Prostate gland (tissue), 2 donors: Measurements from ENCODE around the gene TLX1. TPM values are rescaled to one million over a fixed set of nuclear protein-coding genes. Genes with fewer than 3 reads are reported as not detected.
A peak's percentile ranks its signal among the peaks of the same experiment; 100 is the strongest.

Source experiments
- DNase-seq: peaks from one replicate; pipeline ENCODE4 v3.0.0-alpha.2; 2019; ENCODE audit warnings: low spot score
- H3K27ac ChIP-seq, 2 donors: fragments of 200-600 bp; sonication (generic); 2 replicates each; pipeline ENCODE4 v1.5.1; 2017 to 2019
- H3K27me3 ChIP-seq: fragments of 200-600 bp; sonication (generic); replicated peaks from 2 replicates; pipeline ENCODE4 v1.5.1; 2019; ENCODE audit not compliant: insufficient read depth
- H3K36me3 ChIP-seq, 2 donors: fragments of 200-600 bp; sonication (generic); 1 replicate in 1 of 2; 2 replicates in 1 of 2; pipeline versions ENCODE4 v1.5.1 to v1.8.1; 2017 to 2019
- H3K4me1 ChIP-seq: fragments of 200-600 bp; sonication (generic); replicated peaks from 2 replicates; pipeline ENCODE4 v1.5.1; 2019
- H3K4me3 ChIP-seq, 2 donors: fragments of 200-600 bp; sonication (generic); 2 replicates each; pipeline ENCODE4 v1.5.1; 2017 to 2019
- H3K9me3 ChIP-seq: fragments of 200-600 bp; sonication (generic); 2 replicates; pipeline ENCODE4 v1.5.1; 2017
- CTCF ChIP-seq, 4 experiments: fragments of 200-600 bp in 2 of 4; fragments of 450-650 bp in 2 of 4; sonication (generic) in 2 of 4; IDR thresholded peaks; 1 replicate in 3 of 4; 2 replicates in 1 of 4; pipeline ENCODE4 v1.5.1; 2016 to 2019; ENCODE audit warnings: antibody characterized with exemption in 4 of 4, mild to moderate bottlenecking in 2 of 4, moderate library complexity in 2 of 4
- POLR2A ChIP-seq: fragments of 450-650 bp; IDR thresholded peaks from one replicate; pipeline ENCODE4 v1.6.1; 2016; ENCODE audit warnings: antibody characterized with exemption, mild to moderate bottlenecking
- POLR2AphosphoS5 ChIP-seq: sonication (generic); formaldehyde crosslinking; IDR thresholded peaks from one replicate; pipeline ENCODE4 v1.6.1; 2017; ENCODE audit warnings: antibody characterized with exemption
- WGBS: methylation state at CpG from one replicate; pipeline ENCODE4 v1.1.5; 2018; 5-methylcytosine and 5-hydroxymethylcytosine counted together
- intact Hi-C: fragments of 100-400 bp; cut with DNase I; formaldehyde crosslinking; loops from one replicate; pipeline ENCODE4 v1.14.2; 2022
- total RNA-seq, 2 donors: library from RNA; depleted of rRNA; stranded (reverse); fragments of >200 nt; gene quantifications; one replicate each; pipeline ENCODE4 v1.1.0, GENCODE V29; 2016

The TLX1 gene
- under 1 TPM; 0.05 to 0.34 TPM for total RNA-seq

GRCh38 chr10:101130984-101131961, at the start of gene TLX1:
Gene TLX1, plus strand, starts transcription at chr10:101131300. Its CDS starts 242 bp downstream, at chr10:101131542.
- intact Hi-C loops: no loop called here
- TF ChIP-seq POLR2A: no peak
- no peak for TF ChIP-seq POLR2AphosphoS5
- no peak for TF ChIP-seq CTCF (IDR thresholded peaks at IDR 0.05)
- H3K4me3 ChIP-seq: peak within 1 kb of the TSS in 1 of 2 donors; percentile 17
- peaks cover 69% of the 10 kb centered on the region for H3K27me3 ChIP-seq
- H3K4me1 ChIP-seq: peaks cover 10% of the 10 kb centered on the region
- 4% methylated on average over 26 of the region's 83 CpGs for WGBS
- no peaks in the 10 kb centered on the region for H3K9me3 ChIP-seq
- H3K27ac ChIP-seq: no peak within 1 kb of the TSS
- DNase-seq: no peak
- H3K36me3 ChIP-seq: no peaks in the 10 kb centered on the region

GRCh38 chr10:101085846-101086245, 45.3 kb upstream of the TLX1 start:
- TF ChIP-seq POLR2AphosphoS5: no peak
- no peak for TF ChIP-seq POLR2A
- TF ChIP-seq CTCF (IDR thresholded peaks at IDR 0.05): no peak
- peaks cover 10% of the 10 kb centered on the region for H3K27me3 ChIP-seq
- H3K4me1 ChIP-seq: no peaks in the 10 kb centered on the region
- intact Hi-C loops: no loop called here
- no peaks in the 10 kb centered on the region for H3K9me3 ChIP-seq
- H3K27ac ChIP-seq: no peak overlapping the region
- DNase-seq: no peak
- no peaks in the 10 kb centered on the region for H3K36me3 ChIP-seq
- no peak overlapping the region for H3K4me3 ChIP-seq
- 71% methylated on average over 6 of the region's 6 CpGs for WGBS

GRCh38 chr10:101087376-101087775, 43.7 kb upstream of the TLX1 start:
- H3K4me1 ChIP-seq: no peaks in the 10 kb centered on the region
- H3K9me3 ChIP-seq: no peaks in the 10 kb centered on the region
- no peak overlapping the region for H3K4me3 ChIP-seq
- no peak for DNase-seq
- peaks cover 10% of the 10 kb centered on the region for H3K27me3 ChIP-seq
- no peak overlapping the region for H3K27ac ChIP-seq
- intact Hi-C loops: no loop called here
- 29% methylated on average over 10 of the region's 10 CpGs for WGBS
- H3K36me3 ChIP-seq: no peaks in the 10 kb centered on the region
- no peak for TF ChIP-seq POLR2AphosphoS5

- Histone ChIP-seq H3K27me3 (peaks cover 10% of the 10 kb centered on the region), H3K36me3 (no peaks in the 10 kb centered on the region), H3K4me3 (no peak overlapping the region), H3K4me1 (no peaks in the 10 kb centered on the region), H3K27ac (no peak overlapping the region), H3K9me3 (no peaks in the 10 kb centered on the region)
- DNase-seq: no peak
- intact Hi-C loops: no loop called here
- TF ChIP-seq CTCF (IDR thresholded peaks at IDR 0.05): no peak
- WGBS: 12% methylated on average over 14 of the region's 14 CpGs
These were observed 43.1 kb upstream of the TLX1 start for GRCh38 chr10:101087965-101088364.

- no peaks in the 10 kb centered on the region for H3K36me3 ChIP-seq
- intact Hi-C loops: no loop called here
- DNase-seq: no peak
- H3K4me3 ChIP-seq: no peak overlapping the region
- no peak overlapping the region for H3K27ac ChIP-seq
- 72% methylated on average over 11 of the region's 11 CpGs for WGBS
- H3K27me3 ChIP-seq: peaks cover 10% of the 10 kb centered on the region
- no peaks in the 10 kb centered on the region for H3K4me1 ChIP-seq
- no peaks in the 10 kb centered on the region for H3K9me3 ChIP-seq
- no peak for TF ChIP-seq POLR2AphosphoS5
These were observed 41.4 kb upstream of the TLX1 start for GRCh38 chr10:101089520-101090299.
